IMR-90 (cell line): ENCODE results near the gene RNF144B. TPM values are rescaled to one million over a fixed set of nuclear protein-coding genes. Genes with fewer than 3 reads are reported as not detected.

Source experiments
- ATAC-seq: fragments of 200-7000 bp; cut with Tn5 transposase; 2 replicates; pipeline ENCODE4 v1.9.1; 2020; ENCODE audit warnings: low read depth, mild to moderate bottlenecking, moderate library complexity
- BruUV-seq: library from RNA; stranded (reverse); fragments of 400-500 nt; replicated peaks from 2 replicates; lab custom pipeline; 2021; lab: Mats Ljungman, UMichigan
- CTCF ChIA-PET: fragments of 300-600 bp; formaldehyde crosslinking; extraction: SDS; loops from one replicate; lab custom pipeline; 2021; ENCODE audit warnings: antibody characterized with exemption; lab: Yijun Ruan, JAX
- POLR2A ChIA-PET: fragments of 300-600 bp; sonication (Branson Sonifier 250); formaldehyde crosslinking; loops from one replicate; lab custom pipeline; 2022; ENCODE audit warnings: antibody characterized with exemption; ENCODE audit not compliant: unreplicated experiment; lab: Charles Lee
- DNase-seq: peaks from one replicate; pipeline ENCODE4 v3.0.0; 2013
- H2AFZ ChIP-seq: replicated peaks from 2 replicates; pipeline ENCODE3; 2013; ENCODE audit warnings: low read length, mild to moderate bottlenecking; ENCODE audit not compliant: poor library complexity
- H2AK5ac ChIP-seq: 2 replicates; pipeline ENCODE4 v1.6.1; 2013; ENCODE audit warnings: low read depth, low read length, inconsistent platforms
- H2AK9ac ChIP-seq: replicated peaks from 2 replicates; pipeline ENCODE3; 2013; ENCODE audit warnings: mild to moderate bottlenecking, low read depth, low read length, moderate library complexity; ENCODE audit not compliant: poor library complexity
- H2BK120ac ChIP-seq: 2 replicates; pipeline ENCODE4 v1.6.1; 2013; ENCODE audit warnings: low read depth, low read length, inconsistent platforms
- H2BK15ac ChIP-seq: 3 replicates; pipeline ENCODE4 v1.6.1; 2013; ENCODE audit warnings: low read depth, low read length, inconsistent platforms
- H2BK20ac ChIP-seq: 2 replicates; pipeline ENCODE4 v1.6.1; 2013; ENCODE audit warnings: low read depth, mild to moderate bottlenecking, inconsistent platforms, low read length, moderate library complexity
- H2BK5ac ChIP-seq: 2 replicates; pipeline ENCODE4 v1.6.1; 2013; ENCODE audit warnings: mild to moderate bottlenecking, low read depth, low read length, inconsistent platforms; ENCODE audit not compliant: poor library complexity, severe bottlenecking
- H3K14ac ChIP-seq: replicated peaks from 2 replicates; pipeline ENCODE4 v1.6.1; 2013; ENCODE audit warnings: low read depth, low read length, inconsistent platforms
- H3K18ac ChIP-seq: 2 replicates; pipeline ENCODE4 v1.6.1; 2013; ENCODE audit warnings: low read depth, low read length, control low read depth
- H3K23ac ChIP-seq: 2 replicates; pipeline ENCODE4 v1.6.1; 2013; ENCODE audit warnings: low read depth, low read length, inconsistent platforms
- H3K27ac ChIP-seq: 2 replicates; pipeline ENCODE4 v1.5.1; 2013; ENCODE audit warnings: mild to moderate bottlenecking, control low read depth, low read length; ENCODE audit not compliant: insufficient read depth
- H3K27me3 ChIP-seq: 2 replicates; pipeline ENCODE4 v1.6.1; 2013; ENCODE audit warnings: low read length; ENCODE audit not compliant: control insufficient read depth, insufficient read depth
- H3K36me3 ChIP-seq: 2 replicates; pipeline ENCODE4 v1.6.1; 2013; ENCODE audit warnings: low read length, mixed read lengths; ENCODE audit not compliant: control insufficient read depth, insufficient read depth
- H3K4ac ChIP-seq: 2 replicates; pipeline ENCODE4 v1.6.1; 2013; ENCODE audit warnings: low read depth, low read length, inconsistent platforms
- H3K4me1 ChIP-seq: 2 replicates; pipeline ENCODE4 v1.6.1; 2013; ENCODE audit warnings: low read length, mixed read lengths; ENCODE audit not compliant: control insufficient read depth, insufficient read depth
- H3K4me2 ChIP-seq: 2 replicates; pipeline ENCODE4 v1.6.1; 2013; ENCODE audit warnings: low read depth, mild to moderate bottlenecking, control low read depth, low read length, moderate library complexity
- H3K4me3 ChIP-seq: 2 replicates; pipeline ENCODE4 v1.5.1; 2013; ENCODE audit warnings: low read depth, mild to moderate bottlenecking, control low read depth, low read length, moderate library complexity; ENCODE audit not compliant: insufficient read depth
- H3K56ac ChIP-seq: 2 replicates; pipeline ENCODE4 v1.6.1; 2013; ENCODE audit warnings: low read length, inconsistent platforms; ENCODE audit not compliant: insufficient read depth; ENCODE audit errors: extremely low read depth
- H3K79me1 ChIP-seq, 2 experiments: 2 replicates each; pipeline ENCODE4 v1.6.1; 2013; ENCODE audit warnings: low read length in 2 of 2, inconsistent platforms in 1 of 2, low read depth in 1 of 2
- H3K9ac ChIP-seq: 2 replicates; pipeline ENCODE4 v1.6.1; 2013; ENCODE audit warnings: low read depth, low read length, control low read depth
- H3K9me1 ChIP-seq: 2 replicates; pipeline ENCODE4 v1.6.1; 2013; ENCODE audit warnings: low read length, inconsistent platforms; ENCODE audit not compliant: insufficient read depth
- H3K9me3 ChIP-seq: 2 replicates; pipeline ENCODE4 v1.6.1; 2013; ENCODE audit warnings: low read length; ENCODE audit not compliant: control insufficient read depth, insufficient read depth
- H4K20me1 ChIP-seq: 2 replicates; pipeline ENCODE4 v1.6.1; 2013; ENCODE audit warnings: low read length, inconsistent platforms; ENCODE audit not compliant: insufficient read depth
- H4K5ac ChIP-seq: 2 replicates; pipeline ENCODE4 v1.6.1; 2013; ENCODE audit warnings: mild to moderate bottlenecking, low read depth, low read length, control low read depth
- H4K8ac ChIP-seq, 2 experiments: 2 replicates each; pipeline ENCODE4 v1.6.1; 2013; ENCODE audit warnings: low read depth in 2 of 2, low read length in 2 of 2, control low read depth in 1 of 2, inconsistent platforms in 1 of 2
- H4K91ac ChIP-seq: 2 replicates; pipeline ENCODE4 v1.6.1; 2013; ENCODE audit warnings: low read depth, low read length, inconsistent platforms; ENCODE audit not compliant: insufficient read depth
- FOS ChIP-seq: fragments of 150-350 bp; IDR thresholded peaks from 2 replicates; pipeline ENCODE4 v1.6.1; 2016; ENCODE audit warnings: low read depth, low read length
- MAFK ChIP-seq: IDR thresholded peaks from 2 replicates; pipeline ENCODE4 v1.6.1; 2012; ENCODE audit warnings: low read depth, low read length, improper control_type of control experiment
- NFE2L2 ChIP-seq: fragments of 150-350 bp; IDR thresholded peaks from 2 replicates; pipeline ENCODE4 v1.6.1; 2016; ENCODE audit warnings: low read depth, mild to moderate bottlenecking, low read length
- WGBS, 2 experiments: methylation state at CpG; one replicate each; pipeline versions ENCODE4 v1.1.5 to v1.1.7; 2013; ENCODE audit warnings: missing lambda C conversion rate in 2 of 2; ENCODE audit not compliant: insufficient read length in 1 of 2; ENCODE audit errors: extremely low coverage in 2 of 2; 5-methylcytosine and 5-hydroxymethylcytosine counted together
- dilution Hi-C: fragments of 300-500 bp; cut with HindIII; formaldehyde crosslinking; loops from one replicate; pipeline ENCODE4 v1.14.3; 2018; ENCODE audit warnings: low sequenced_read_pairs; ENCODE audit not compliant: unreplicated experiment
- in situ Hi-C: fragments of 300-500 bp; cut with MboI; formaldehyde crosslinking; loops from 3 replicates; pipeline ENCODE4 v1.14.3; 2019; ENCODE audit warnings: low sequenced_read_pairs, inconsistent platforms, mixed read lengths
- intact Hi-C: fragments of 100-400 bp; cut with micrococcal nuclease; formaldehyde crosslinking; loops from 2 replicates; pipeline ENCODE4 v1.10.0; 2022
- polyA plus RNA-seq, 3 experiments: library from polyadenylated mRNA; depleted of rRNA; stranded (reverse); fragments of >200 nt; gene quantifications; 2 replicates each; pipeline ENCODE4 v1.2.3, GENCODE V29; 2012; ENCODE audit warnings: low replicate concordance in 1 of 3
- total RNA-seq: library from RNA; depleted of rRNA; stranded (reverse); fragments of >200 nt; gene quantifications from 2 replicates; pipeline ENCODE4 v1.2.3, GENCODE V29; 2012

RNF144B gene
- total and polyA plus RNA-seq, 2 of the 4 experiments (the other 2 are of a cell fraction), result 0.44 to 2.7 TPM

DNA sequence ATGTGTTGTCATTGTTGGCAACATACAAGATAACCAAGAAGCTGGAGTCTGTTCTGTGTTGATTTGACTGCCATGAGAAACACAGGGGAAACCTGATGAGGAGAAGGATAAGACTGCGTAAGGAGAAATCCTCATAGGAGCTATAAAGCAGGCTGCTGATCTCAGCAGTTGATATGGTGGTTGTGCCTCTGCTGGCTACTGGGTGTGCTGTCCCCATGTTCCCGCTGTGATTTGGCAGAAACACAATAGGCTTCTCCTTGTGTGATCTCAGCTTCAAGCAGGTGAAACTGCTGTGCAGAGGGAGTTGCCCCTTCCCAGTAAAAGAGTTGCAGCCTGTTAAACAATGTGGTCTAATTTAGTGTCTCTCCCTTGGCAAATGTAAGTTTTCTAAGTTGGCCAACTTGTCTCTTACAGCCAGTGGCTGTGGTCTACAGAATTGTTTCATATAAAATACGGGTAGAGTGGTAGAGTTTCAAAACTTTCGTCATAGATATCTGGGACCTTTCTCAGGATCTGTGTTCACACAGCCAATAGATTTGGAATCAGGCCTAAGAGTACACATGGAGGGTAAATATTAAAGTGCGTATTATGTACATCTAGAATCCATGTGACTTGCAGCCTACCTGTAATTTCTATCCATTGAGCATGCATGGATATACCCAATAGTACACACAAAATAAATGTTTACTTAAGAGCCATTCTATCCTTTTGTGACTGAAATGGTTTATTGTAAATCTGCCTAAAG is 78.4 kb downstream of the RNF144B start:
- no peaks in the 10 kb centered on the region for H3K4me1 ChIP-seq
- no peak overlapping the region for H4K91ac ChIP-seq
- WGBS, 2 experiments, result 93% methylated on average over 2 of the region's 5 CpGs; no CpG with 5 or more reads in 1 of the 2 experiments
- H3K79me1 ChIP-seq, result no peaks in the 10 kb centered on the region
- no peak overlapping the region for H2AFZ ChIP-seq
- H3K9me1 ChIP-seq, result no peaks in the 10 kb centered on the region
- H3K4me2 ChIP-seq, result no peak overlapping the region
- ChIA-PET CTCF (interaction anchor here (1.6 kb wide), 1 partner anchor 16 kb away, joined by 4 read pairs; no protein-coding TSS in a partner anchor), POLR2A (no interaction called here)
- H4K8ac ChIP-seq, result no peak overlapping the region
- H3K4ac ChIP-seq, result no peak overlapping the region
- H2AK5ac ChIP-seq, result no peak overlapping the region
- dilution Hi-C loops (no loop called here), intact Hi-C loops (no loop called here), in situ Hi-C loops (no loop called here)
- no peaks in the 10 kb centered on the region for H3K9me3 ChIP-seq
- H2BK15ac ChIP-seq, result no peak overlapping the region
- BruUV-seq, result no TSS peak
- H3K27me3 ChIP-seq, result no peaks in the 10 kb centered on the region
- no peak overlapping the region for H2BK5ac ChIP-seq
- TF ChIP-seq NFE2L2 (no peak), FOS (no peak), MAFK (no peak)
- no peaks in the 10 kb centered on the region for H3K36me3 ChIP-seq
- H4K20me1 ChIP-seq, result no peaks in the 10 kb centered on the region
- no peak overlapping the region for H2AK9ac ChIP-seq
- no peak overlapping the region for H3K4me3 ChIP-seq
- H2BK20ac ChIP-seq, result no peak overlapping the region
- no peak overlapping the region for H4K5ac ChIP-seq
- H3K27ac ChIP-seq, result no peak overlapping the region
- DNase-seq (no peak), ATAC-seq (no peak)
- no peak overlapping the region for H3K56ac ChIP-seq
- no peak overlapping the region for H3K23ac ChIP-seq
- no peak overlapping the region for H3K9ac ChIP-seq
- H3K14ac ChIP-seq, result no peak overlapping the region
- H3K18ac ChIP-seq, result no peak overlapping the region
- H2BK120ac ChIP-seq, result no peak overlapping the region
